HG03108 (cell line): Measurements from ENCODE around the gene TMEM182.

Experiments
- ATAC-seq: cut with Tn5 transposase; IDR thresholded peaks from one replicate; pipeline ENCODE4 v1.9.1; 2021; ENCODE audit warnings: moderate library complexity; ENCODE audit not compliant: unreplicated experiment

Gene TMEM182

DNA sequence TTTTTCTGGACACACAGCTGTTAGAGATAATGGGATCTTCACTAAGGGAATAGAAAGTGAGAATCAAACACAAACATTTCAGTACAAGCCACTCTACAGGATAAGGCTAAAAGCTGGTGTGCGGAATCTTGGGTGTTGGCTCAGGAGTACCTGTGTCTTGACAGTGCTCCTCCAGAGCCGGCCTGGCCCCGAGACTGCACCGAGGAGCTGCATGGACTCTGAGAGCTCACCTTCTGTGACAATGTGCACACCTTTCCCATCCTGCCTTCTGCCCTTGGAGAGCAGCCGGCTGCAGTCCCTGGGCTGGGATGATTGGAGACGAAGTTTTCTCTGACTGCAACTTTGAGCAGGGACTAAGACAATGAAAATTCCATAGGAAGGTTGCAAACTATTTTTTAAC, 89.1 kb downstream of the TMEM182 start:
- no peak for ATAC-seq

DNA sequence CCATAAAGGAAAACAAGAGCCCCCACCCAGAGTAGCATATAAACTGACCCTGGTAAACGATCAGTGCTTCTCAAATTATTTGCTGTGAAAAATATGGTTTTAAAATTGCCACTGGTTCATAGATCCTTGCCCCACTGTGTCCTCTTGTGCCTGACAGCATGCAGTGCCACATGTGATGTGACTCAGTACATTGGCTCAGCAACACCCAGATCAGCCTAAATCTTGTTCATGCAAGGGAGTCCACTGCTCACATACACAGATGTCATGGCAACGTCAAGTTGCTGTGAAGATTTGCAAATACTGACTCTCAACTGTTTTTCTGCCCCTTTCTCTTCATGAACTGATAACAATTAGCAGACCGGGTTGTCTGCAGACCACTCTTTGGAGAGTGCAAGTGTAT, 91.0 kb downstream of the TMEM182 start:
- no peak for ATAC-seq
